Cortex of kidney (tissue), 1 donor: ENCODE measurements around the gene CCDC142.

ENCODE experiments used
- DNase-seq: peaks from one replicate; lab custom pipeline; 2025; lab: John Stamatoyannopoulos, UW

Gene CCDC142

GRCh38 chr2:74441170-74441689, 41.6 kb downstream of the CCDC142 start:
- no peak for DNase-seq

DNA sequence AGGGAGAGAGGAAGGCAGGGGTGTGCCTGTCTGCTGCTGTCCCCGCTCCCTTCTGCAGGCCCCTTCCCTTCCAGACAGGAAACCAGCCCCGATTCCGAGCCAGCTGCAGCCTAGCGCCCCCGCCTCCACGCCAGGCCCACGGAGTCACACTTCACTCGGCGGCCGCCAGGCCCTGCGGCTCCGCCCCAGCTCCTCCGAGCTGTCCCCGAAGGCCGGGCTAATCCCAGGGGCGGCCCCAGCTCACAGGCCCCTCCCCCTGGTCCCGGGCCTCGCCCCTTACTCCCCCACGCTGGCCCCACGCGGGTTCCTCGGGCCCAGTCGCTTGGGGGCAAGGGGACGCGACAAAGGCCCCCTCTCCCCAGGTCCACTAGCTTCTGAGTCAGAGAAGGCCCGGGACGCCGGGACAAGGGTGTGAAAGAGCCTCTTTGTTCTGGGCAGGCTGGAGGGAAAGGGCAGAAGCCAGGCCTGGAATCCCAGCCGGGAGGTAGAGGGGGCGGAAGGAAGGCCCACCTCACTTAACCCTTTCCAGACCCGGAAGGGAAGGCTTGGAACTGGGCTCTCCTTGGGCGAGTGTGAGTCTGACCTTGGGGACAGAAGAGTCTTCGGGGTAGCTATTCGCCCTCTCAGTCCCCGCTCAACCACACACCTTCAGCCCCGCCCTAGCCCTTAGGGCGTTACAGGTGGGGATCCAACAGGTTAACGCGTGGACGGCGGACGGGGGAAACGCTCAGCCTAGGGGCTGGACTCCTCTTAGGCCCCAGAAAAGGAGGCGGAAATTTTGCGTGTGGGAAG, 42.2 kb downstream of the CCDC142 start:
- no peak for DNase-seq

DNA sequence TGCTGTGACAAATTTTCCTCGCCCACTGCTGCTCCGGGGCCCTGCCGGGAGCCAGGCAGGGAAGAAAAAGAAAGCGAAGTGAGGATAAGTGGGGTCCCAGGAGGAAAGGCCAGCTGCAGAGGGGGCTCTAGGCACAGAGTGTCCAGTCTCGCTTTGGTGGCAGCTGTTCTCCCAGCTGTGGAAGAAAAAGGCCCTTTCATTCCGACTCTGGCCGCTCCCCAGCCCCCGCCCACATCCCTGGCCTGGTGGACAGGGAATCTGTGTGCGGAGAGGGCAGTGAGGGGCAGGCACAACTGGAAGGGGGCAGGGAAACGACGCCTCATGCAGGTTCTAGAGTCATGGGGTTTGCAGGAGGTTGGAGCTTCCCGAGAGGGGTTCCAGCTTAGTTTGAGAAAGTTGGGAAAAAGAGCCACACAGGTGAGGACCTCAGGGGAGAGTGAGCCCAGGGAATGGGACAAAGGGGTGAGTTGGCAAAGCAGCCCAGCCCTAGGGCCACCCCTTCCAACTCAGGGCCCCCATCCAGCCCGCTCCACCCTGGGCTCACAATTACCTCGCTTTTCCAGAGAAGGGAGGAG, 42.9 kb downstream of the CCDC142 start:
- no peak for DNase-seq

DNA sequence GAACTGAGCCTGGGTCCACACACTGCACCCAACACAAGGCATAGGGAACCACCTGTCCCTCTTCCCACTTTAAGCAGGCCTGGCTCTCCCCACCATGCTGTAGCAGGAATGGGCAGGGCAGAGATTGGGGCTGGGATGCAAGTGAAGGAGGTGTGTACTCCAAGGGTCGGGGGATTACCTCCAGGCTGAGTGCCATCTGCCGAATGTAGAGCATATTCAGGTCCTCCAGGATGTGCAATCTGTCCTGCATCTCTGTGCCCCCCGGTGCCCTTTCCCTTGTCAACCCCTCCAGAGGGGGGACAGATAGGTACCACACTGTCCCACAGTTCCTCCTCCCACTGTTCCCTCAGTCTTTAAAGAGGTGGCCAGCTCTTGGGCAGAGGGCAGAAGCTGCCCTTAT, 43.4 kb downstream of the CCDC142 start:
- DNase-seq = no peak

DNA sequence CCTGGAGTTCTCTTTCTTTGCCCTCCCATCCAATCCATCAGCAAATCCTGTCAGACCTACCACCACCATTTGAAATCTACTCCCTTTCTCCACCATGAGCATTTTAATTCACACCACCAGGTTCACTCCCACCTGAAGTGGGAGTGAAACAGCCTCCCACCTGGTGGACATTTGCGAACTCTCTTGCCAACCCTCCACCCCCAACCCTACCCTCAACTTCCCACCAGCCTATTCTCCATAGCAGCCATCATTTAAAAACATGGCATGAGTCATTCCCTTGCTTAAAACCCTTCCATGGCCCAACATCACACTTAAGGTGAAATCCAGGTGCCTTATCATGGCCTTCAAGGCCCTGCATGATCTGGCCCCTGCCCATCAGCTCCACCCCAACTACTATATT, 44.5 kb downstream of the CCDC142 start:
- no peak for DNase-seq

GRCh38 chr2:74436848-74437695, 45.7 kb downstream of the CCDC142 start:
- DNase-seq = no peak

GRCh38 chr2:74436111-74436805, 46.5 kb downstream of the CCDC142 start:
- no peak for DNase-seq

DNA sequence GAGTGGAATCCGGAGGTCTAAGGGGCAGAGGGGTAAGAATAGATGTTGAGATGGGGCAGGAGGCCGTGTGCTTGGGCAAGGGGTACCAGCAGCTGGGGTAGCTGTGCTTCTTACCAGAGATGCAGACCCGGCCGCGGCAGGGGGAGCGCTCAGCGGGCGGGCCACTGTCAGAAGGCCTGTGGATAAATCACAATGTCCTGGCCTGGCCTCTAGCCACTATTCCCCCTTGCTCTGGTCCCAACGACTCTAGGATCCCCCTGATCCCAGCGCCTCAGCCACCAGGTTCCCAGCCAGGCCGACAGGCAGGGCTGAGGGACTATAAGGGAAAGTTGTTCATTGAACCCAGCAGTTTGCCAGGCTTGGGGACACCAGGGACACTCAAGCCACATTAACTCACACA, 52.3 kb downstream of the CCDC142 start:
- DNase-seq = no peak

DNA sequence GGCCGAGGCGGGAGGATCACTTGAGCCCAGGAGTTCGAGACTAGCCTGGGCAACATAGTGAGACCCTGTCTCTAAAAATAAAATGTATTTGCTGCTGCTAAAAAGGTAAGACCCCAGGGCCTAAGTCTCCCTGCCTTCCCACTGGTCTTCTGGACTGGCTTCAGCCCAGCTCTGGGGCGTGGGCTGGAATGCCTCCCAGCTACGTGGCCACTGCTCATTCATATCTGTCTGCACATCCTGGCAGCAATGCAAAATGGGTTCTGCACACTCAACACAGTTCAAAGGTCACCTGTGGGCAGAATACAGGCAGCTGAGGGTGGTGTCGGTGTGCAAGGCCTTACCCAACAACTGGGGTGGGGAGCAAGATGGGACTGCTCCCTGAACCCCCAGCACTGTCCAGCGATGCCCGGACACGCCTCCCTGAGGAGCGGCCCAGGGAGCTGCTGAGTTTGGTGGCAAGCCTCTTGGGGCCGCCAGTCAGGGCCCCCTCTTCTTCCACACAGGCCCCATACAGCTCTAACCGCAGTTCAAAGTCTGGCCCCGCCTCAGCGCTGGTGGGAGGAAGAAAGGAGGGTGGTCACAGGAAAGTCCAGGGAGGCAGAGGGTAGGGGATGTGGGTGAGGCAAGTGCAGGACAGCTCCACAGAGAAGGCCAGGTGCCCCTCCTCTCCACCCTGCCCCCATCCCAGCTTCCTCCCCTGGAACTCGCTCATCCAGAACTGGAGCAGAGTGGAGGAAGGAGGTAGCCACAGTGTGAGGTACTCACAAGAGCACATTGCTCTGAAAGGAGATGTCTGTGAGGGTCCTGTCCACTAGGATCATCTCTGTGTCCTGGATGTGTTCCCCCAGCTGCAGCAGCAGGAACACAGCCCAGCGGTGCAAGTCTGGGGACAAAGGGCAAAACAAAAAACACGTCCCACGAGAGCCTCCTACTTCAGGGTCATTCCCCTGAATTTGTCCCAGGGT, 53.0 kb downstream of the CCDC142 start:
- no peak for DNase-seq

DNA sequence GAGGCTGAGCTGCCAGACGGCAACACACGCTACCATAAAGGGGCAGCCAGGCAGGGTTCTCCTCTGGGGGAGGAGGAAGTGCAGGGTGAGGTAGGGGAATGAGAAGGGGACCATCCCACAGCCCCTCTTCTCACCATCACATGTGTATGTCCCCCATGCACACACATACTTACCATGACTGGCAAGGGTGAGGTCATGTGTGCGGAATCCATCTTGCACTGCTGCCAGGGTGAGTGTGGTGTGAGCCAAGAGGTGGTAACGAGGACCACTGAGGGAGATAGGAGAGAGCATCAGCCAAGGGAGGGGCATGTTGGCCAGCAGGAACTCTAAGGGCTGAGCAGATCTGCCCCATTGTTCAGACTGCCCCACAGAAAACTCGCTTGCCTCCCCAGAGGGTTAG, 54.1 kb downstream of the CCDC142 start:
- no peak for DNase-seq

DNA sequence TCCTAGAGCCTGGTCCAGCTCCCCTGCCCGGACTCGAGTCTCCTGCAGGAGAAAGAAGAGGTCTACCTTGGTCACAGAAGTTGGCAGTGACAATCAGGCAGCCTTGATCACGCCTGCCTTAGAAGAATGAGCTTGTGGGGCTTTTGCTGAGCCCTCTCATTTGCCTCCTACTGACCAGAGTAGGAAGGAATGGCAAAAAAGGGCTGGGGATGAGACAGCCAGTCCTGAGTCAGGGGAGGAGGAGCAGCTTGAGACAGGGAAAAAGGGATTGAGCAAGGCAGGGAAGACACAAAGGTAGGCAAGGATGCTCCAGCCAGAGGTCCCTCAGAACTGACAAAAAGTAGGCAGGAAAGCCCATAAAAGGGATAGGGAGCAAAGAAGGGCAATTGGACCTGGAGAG, 55.2 kb downstream of the CCDC142 start:
- DNase-seq = no peak

DNA sequence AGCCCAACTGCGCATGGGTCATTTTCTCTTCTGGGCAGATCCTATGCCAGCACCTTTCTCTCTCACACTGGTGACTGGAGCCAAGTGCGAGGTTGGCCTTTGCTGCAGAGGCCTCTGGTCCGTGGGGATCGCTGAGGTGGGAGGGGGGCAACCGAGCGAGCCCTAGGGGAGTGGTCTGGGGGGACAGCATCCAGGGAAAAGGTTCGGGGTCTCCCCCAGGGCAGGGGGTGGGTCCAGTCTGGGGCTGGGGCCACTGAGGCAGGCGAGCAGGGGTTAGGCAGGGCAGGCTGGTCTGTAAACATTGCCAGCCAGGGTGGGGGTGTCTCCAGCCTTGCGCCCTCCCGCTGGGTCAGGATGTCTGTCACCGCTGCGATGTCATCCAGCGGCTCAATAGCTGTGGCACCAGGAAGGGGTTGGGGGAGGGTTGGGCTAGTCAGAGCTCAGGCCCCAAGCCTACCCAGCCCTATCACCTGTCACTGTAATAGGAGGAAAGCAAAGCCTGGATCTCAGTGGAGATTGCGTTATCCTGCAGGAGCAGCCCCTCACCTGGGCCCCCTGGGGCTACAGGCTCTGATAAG, 56.5 kb downstream of the CCDC142 start:
- DNase-seq = no peak

- no peak for DNase-seq
Measured at GRCh38 chr2:74425523-74425922, 57.3 kb downstream of the CCDC142 start.

- DNase-seq = no peak
Measured at GRCh38 chr2:74424995-74425406, 57.8 kb downstream of the CCDC142 start.

DNA sequence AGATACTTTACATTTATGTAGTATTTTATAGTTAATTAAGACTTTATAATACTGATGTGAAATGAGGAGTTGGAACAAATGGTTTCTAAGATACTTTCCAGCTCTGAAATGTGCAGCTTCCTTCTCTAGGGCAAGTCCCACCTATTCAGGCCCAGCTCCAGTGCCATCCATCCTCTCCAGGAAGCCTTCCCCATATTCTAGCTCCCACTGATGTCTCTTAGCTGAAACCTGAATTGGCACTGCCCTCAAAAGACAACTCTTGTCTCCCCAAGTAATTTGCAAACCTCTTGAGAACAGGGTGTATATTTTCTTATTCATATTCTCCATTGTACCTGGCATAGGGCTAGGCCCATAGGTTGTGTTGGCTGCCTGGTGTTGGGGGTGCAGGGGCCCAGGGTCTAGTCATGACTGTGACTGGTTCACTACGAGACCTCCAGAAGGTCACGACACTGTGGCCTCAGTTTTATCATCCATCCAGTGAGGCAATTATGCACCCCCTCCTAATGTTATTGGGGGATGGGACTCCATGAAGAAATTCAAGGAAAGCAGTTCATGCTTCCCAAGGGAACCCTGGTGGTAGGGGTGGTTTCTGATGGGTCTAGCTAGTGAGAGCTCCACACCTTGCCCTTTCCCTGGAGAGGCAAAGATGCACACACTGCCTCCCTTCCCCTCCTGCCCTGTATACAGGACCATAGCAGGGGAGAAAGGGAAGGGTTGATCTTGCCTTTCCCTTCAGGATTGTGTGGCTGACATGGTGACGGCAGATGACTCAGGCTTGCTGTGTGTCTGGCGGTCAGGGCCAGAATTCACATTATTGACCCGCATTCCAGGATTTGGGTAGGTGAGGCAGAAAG, 58.4 kb downstream of the CCDC142 start:
- DNase-seq = no peak
